ENCODE results near the gene FABP7. TPM values are rescaled to one million over a fixed set of nuclear protein-coding genes. Genes with fewer than 3 reads are reported as not detected.

FABP7 gene
- total and polyA plus RNA-seq, 2 of the 13 experiments (the other 11 are each of a cell fraction or from before 2014, with no cell fraction given), result not detected

DNA sequence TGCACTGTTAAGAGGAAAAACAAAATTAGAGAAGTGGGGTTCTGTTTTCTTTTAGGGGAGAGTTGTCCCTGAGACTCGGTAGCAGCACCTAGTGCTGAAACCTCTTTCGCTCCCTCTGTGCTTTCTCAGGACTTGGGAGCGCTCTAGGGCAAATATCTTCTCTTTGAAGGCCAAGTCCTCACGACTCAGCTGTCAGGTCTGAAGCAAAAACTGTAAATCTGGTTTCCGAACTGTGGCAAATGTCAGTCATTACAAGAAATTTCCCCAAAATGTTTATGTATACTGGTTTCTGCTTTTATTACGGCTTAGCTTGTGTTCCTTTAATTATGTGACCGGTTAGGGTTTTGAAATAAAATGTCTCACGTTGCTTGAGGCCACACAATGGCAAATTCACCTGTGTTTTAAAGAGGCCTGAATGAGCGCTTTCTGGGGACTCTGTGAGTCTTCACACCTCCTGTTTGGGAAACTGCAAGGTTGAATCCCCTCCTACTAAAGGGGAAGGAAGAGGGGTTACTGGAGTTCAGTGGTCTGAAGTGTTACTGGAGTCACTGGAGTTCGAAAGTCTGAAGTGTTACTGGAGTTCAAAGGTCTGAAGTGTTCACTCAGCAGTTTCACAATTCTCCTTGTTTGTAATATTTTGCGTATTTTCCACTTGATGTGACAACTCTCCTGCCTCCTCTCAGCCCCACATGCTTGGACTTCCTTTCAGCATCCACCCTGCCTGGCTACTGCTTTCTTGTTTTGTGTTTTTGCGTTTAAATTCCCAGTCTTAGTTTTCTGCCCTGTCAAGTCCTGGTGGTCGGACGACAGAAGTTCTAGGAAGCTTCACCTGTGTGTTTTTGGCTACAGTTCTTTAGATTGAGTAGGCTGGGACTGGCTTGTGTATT, 11.2 kb downstream of the FABP7 start (continued):
- TF ChIP-seq ZNF780A (CRISPR knock-in tag; IDR thresholded peaks at IDR 0.05) (0 out of 2 replicates have a peak, but pooled peaks have one; percentile 10), ZBTB1 (CRISPR knock-in tag; IDR thresholded peaks at IDR 0.05; ENCODE audit: borderline replicate concordance) (no peak), PHF5A (CRISPR knock-in tag; IDR thresholded peaks at IDR 0.05; ENCODE audit: low read depth, unreplicated experiment) (no peak), MATR3 (CRISPR knock-in tag; IDR thresholded peaks at IDR 0.05) (no peak), SALL2 (CRISPR knock-in tag; IDR thresholded peaks at IDR 0.05) (no peak), IKZF1 (IDR thresholded peaks at IDR 0.05) (no peak), KAT8 (CRISPR knock-in tag; IDR thresholded peaks at IDR 0.05) (no peak; the same call in 1 of the 2 replicates), ZNF605 (CRISPR knock-in tag; IDR thresholded peaks at IDR 0.05) (no peak; the same call in 1 of the 2 replicates), STAG1 (CRISPR knock-in tag; IDR thresholded peaks at IDR 0.05) (no peak; the same call in 1 of the 2 replicates), FOSL1 (CRISPR knock-in tag; IDR thresholded peaks at IDR 0.05; ENCODE audit: borderline replicate concordance) (no peak), NFKB2 (CRISPR knock-in tag; IDR thresholded peaks at IDR 0.05; ENCODE audit: borderline replicate concordance) (no peak), ELF4 (CRISPR knock-in tag; IDR thresholded peaks at IDR 0.05; ENCODE audit: borderline replicate concordance) (peak; percentile 78; the same call in 1 of the 2 replicates), ZNF577 (CRISPR knock-in tag; IDR thresholded peaks at IDR 0.05; ENCODE audit: borderline replicate concordance, low read depth) (no peak)
- TF ChIP-seq, protein P1, sequence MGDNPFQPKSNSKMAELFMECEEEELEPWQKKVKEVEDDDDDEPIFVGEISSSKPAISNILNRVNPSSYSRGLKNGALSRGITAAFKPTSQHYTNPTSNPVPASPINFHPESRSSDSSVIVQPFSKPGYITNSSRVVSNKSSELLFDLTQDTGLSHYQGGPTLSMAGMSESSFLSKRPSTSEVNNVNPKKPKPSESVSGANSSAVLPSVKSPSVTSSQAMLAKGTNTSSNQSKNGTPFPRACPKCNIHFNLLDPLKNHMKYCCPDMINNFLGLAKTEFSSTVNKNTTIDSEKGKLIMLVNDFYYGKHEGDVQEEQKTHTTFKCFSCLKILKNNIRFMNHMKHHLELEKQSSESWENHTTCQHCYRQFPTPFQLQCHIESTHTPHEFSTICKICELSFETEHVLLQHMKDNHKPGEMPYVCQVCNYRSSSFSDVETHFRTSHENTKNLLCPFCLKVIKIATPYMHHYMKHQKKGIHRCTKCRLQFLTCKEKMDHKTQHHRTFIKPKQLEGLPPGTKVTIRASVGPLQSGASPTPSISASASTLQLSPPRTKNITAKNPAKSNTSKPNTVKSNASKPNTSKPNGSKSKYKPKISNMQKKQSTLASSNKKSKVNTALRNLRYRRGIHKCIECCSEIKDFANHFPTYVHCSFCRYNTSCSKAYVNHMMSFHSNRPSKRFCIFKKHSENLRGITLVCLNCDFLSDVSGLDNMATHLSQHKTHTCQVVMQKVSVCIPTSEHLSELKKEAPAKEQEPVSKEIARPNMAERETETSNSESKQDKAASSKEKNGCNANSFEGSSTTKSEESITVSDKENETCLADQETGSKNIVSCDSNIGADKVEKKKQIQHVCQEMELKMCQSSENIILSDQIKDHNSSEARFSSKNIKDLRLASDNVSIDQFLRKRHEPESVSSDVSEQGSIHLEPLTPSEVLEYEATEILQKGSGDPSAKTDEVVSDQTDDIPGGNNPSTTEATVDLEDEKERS (CRISPR knock-in tag; IDR thresholded peaks at IDR 0.05), result peak; percentile 39; the same call in 1 of the 2 replicates
- TF ChIP-seq, protein P2, sequence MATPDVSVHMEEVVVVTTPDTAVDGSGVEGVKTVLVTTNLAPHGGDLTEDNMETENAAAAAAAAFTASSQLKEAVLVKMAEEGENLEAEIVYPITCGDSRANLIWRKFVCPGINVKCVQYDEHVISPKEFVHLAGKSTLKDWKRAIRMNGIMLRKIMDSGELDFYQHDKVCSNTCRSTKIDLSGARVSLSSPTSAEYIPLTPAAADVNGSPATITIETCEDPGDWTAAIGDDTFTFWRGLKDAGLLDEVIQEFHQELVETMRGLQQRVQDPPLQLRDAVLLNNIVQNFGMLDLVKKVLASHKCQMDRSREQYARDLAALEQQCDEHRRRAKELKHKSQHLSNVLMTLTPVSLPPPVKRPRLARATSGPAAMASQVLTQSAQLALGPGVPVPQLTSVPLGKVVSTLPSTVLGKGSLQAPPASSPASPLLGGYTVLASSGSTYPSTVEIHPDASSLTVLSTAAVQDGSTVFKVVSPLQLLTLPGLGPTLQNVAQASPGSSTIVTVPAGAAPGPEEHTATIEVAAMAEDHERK (CRISPR knock-in tag; IDR thresholded peaks at IDR 0.05; ENCODE audit: low read depth), result no peak
- TF ChIP-seq, protein P3, sequence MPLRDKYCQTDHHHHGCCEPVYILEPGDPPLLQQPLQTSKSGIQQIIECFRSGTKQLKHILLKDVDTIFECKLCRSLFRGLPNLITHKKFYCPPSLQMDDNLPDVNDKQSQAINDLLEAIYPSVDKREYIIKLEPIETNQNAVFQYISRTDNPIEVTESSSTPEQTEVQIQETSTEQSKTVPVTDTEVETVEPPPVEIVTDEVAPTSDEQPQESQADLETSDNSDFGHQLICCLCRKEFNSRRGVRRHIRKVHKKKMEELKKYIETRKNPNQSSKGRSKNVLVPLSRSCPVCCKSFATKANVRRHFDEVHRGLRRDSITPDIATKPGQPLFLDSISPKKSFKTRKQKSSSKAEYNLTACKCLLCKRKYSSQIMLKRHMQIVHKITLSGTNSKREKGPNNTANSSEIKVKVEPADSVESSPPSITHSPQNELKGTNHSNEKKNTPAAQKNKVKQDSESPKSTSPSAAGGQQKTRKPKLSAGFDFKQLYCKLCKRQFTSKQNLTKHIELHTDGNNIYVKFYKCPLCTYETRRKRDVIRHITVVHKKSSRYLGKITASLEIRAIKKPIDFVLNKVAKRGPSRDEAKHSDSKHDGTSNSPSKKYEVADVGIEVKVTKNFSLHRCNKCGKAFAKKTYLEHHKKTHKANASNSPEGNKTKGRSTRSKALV (CRISPR knock-in tag; IDR thresholded peaks at IDR 0.05), result no peak
- TF ChIP-seq, protein P4, sequence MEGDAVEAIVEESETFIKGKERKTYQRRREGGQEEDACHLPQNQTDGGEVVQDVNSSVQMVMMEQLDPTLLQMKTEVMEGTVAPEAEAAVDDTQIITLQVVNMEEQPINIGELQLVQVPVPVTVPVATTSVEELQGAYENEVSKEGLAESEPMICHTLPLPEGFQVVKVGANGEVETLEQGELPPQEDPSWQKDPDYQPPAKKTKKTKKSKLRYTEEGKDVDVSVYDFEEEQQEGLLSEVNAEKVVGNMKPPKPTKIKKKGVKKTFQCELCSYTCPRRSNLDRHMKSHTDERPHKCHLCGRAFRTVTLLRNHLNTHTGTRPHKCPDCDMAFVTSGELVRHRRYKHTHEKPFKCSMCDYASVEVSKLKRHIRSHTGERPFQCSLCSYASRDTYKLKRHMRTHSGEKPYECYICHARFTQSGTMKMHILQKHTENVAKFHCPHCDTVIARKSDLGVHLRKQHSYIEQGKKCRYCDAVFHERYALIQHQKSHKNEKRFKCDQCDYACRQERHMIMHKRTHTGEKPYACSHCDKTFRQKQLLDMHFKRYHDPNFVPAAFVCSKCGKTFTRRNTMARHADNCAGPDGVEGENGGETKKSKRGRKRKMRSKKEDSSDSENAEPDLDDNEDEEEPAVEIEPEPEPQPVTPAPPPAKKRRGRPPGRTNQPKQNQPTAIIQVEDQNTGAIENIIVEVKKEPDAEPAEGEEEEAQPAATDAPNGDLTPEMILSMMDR (CRISPR knock-in tag; IDR thresholded peaks at IDR 0.05), result no peak
